Measurements from ENCODE around the gene VTCN1.
"Not testable (repeated sequence)": the region's sequence is repeated elsewhere in the genome, so short reads cannot be mapped to it uniquely, and the experiment has no call there.

Gene VTCN1

DNA sequence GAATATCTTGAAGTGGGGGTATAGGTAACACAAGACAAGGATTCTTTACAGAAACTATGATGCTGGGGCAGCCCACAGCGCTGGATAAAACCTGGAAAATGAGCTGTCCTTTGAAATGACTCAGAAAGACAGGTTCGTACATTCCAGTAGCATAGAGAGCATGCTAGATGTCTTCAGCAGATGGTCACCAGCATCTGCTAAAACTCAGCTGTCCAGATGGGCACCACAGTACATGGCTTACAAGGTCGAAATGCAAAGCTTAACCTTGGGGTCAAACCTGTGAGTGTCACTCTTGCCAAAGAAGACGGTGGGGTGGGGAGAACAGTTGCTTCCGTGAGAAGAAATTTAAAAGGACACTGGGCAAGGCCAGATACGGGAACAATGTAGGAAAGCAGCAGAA is 47.9 kb downstream of the VTCN1 start:
- no peak for DNase-seq

DNA sequence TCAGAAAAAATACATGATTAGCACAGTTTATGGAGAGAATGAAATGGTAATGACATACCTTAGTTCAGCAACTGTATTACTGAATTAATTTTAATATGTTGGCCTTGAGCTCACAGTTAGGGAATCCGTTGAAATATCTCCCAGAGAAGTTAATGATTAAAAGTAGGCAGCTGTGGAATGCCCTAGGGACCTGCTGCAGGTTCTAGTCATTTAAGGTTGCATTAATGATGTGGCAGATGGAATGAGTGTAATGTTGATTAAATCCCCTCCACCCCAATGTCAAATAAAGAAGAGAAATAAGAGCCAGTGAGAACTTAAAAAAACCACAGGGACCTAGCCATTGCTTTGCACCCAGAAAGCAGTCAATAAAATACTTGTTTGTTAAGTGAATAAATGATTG is 48.8 kb downstream of the VTCN1 start:
- no peak for DNase-seq

DNA sequence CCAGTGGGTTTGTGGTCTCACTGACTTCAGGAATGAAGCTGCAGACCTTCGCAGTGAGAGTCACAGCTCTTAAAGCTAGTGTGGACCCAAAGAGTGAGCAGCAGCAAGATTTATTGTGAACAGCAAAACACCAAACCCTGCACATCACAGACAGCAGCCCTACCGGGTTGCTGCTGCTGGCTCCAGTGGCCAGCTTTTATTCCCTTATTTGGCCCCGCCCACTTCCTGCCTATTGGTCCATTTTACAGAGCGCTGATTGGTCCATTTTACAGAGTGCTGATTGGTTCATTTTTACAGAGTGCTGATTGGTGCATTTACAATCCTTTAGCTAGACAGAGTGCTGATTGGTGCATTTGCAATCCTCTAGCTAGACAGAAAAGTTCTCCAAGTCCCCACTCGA is 59.4 kb downstream of the VTCN1 start:
- not testable (repeated sequence) for DNase-seq

DNA sequence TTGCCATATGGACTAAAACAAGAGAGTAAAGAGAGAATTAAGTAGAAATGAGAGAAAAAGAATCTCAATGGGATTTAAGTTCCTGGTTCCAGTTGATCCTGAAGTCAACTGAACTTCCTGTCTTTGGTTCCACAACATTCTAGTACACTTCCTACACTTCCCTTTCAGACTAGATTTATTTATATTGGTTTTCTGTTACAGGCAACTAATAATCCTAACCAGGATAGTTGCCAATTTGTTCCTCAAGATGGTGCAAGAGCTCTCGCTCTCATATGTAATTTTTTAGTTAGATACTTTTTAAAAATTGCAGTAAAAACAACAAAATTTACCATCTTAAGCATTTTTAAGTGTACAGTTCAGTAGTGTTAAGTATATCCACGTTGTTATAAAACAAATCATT is 60.4 kb downstream of the VTCN1 start:
- DNase-seq = no peak

DNA sequence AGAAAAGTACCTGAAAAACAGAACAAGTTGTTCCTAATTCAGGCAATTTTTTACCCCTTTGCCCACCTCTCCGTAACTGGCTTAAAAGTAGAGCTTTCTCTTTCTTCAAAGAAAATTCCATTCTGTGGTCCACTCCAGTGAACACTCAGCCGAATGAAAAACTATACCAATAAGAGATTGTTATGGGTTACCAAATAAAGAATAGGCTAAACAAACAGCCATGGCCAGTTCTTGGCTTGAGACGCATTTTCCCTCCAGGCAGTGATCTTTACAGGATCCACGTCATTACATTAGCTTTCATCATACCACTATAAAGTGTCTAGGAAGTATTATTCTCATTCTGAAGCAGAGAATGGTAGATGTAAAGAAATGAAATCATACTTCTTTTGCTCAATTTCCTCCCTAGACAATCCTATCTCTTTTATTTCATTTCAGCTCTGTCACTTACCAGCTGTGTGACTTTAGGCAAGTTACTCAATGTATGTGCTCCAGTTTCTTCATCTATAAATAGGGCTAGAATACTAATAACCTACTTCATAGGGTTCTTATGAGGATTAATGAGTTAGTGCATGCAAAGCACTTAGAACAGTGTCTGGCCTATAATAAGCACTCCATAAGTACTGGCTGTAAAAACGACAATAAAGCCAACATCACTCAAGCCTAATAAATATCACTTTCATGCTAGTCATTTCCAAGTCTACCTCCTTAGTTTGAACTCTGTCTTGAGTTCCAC is 62.7 kb downstream of the VTCN1 start:
- DNase-seq = peak; percentile 56

DNA sequence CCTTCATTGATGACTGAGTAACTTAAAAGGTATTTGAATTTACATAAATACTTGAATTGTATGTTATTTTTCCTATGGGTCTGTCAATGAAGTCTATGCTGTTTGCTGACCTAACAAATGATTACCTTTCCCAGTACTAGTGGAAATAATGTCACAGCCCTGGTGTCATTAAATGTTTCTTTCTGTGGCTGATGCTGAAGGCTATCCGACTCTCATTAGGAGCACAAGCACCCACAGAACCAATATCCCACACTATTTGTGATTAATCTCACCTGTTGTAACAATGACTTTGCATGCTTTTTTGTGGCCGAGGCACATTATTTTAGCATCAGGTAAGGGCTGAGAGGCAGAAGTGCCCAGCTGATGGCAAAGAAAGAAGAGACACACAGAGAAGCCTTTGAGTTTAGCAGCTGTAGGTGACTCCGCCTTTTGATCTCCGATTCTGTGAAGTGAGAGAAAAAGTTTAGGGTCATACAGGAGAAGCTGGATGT is 63.3 kb downstream of the VTCN1 start:
- no peak for DNase-seq

DNA sequence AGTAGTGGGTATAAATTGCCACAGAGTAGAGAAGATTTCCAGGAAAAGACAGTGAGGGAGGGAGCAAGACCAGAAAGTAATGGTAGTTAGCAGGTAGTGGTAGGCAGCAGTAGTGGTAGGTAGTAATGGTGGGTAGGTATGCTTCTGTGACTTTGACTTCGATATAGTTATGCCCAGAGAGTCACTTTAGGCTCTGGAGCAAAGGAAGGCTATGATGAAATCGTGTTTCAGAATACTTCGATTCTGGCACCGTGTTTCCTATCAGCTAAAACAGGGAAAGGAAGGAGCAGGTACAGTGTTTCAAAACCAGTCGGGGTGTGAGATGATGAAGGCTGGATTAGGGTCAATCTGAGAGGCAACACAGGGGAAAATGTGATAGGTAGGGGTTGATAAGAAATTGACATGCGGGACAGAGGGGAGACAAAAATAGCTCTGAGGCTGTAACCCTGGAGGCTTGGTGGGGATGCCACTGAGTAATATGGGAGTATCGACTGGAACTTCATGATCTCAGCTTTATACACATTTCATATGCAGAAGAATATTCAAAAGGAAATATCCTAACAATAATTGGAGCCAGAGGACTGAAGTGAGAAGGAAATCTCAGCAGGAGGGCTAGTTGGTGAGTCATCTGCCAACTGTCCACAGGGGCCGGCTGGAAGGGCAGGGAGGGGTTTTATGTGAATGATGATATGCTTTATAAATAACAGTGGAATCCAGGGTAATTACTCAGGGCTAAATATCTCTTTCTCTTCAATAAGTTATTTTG is 64.0 kb downstream of the VTCN1 start:
- no peak for DNase-seq

DNA sequence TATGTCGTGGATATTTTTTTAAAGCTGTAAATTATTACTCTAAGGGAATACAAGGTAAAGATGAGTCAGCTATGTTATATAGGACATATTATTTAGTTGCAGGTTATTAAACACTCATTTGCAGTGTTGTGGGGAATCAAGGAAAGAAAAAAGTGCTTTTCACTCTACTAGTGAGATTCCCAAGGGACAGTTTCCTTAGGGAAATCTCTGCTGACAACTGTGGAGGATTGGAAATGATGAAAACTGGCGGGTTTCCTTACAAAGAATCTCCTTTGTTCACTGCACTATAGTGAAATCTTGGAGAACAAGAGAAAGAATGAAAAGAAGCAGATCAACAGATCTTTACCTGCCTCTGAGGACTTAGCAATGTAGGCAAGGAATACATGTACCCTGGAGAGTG is 64.7 kb downstream of the VTCN1 start:
- no peak for DNase-seq

DNA sequence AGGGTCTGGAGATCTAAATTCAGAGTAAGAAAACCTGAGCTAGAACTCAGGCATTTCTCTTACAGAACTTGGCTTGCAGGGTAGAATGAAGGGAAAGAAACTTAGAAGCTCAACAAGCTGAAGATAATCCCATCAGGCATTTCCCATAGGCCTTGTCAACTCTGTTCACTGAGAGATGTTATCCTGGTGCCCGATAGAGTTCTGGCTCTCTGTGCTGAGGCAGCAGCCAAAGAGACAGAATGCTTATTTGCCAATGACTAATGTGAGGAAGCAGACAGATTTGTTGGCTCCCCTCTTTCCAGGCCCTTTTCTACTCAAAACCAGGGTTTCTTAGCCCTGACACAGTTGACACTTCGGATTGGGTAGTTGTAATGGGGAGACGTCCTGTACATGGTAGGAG is 66.9 kb downstream of the VTCN1 start:
- DNase-seq = no peak

DNA sequence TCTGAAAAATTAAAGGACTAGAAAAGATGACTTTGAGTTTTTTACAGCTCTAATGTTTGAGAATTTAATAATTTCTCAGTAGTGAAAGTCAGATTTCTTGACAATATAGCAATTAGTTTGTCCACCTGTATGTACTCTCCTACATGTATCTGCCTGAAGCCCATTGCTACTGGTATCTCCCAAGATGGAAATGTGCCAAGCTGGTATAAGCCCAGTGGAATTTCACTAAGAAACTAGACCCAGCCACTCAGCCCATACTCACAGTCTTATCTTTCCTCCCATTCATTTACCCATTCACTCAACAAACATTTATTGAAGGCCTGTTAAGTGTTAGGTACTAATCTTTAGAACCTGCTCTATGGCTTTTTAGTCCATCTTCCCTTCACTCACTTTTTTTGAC is 67.6 kb downstream of the VTCN1 start:
- no peak for DNase-seq

DNA sequence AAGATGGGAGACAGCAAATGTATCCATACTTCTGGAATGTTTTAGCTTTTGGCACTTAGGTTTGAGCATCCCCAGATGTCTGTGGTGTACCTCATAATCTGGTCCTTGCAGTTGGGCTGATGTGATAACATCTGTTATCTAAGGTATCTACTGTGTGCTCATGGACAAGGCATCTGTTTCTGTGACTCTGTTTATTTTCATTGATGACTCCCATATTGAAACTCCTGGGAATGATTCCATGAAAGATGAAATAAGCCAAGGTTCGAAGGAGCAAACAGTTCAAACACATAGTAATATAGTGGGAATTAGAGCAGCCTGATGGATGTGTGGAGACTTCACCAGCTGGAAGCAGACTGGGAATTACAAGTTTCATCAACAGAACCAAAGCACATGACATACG is 68.5 kb downstream of the VTCN1 start:
- DNase-seq = no peak

DNA sequence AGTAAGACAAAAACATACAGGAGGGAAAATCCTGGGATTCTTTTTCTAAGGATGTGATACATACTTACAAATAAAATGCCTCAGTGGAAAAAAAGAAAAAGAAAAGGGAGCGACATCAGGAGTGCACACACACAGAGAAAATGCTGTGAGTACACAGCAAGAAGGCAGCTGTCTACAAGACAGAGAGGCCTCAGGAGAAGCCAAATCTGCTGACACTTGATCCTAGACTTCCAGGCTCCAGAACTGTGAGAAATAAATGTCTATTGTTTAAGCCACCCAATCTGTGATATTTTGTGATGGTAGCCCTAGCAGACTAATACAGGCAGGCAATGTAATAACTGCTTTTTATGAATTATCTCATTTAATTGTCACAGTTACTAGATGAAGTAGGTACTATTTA is 72.2 kb downstream of the VTCN1 start:
- no peak for DNase-seq

DNA sequence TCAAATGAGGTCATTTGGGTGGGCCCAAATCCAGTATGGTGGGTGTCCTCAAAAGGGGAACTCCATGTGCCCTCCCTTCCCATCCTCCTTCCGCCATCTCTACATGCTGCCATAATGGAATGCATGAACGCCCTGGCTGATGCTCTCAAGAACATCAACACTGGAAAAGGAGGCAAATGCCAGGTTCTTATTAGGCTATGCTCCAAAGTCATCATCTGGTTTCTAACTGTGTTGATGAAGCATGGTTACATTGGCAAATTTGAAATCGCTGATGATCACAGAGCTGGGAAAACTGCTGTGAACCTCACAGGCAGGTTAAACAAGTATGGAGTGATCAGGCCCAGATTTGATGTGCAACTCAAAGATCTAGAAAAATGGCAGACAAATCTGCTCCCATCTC is 72.6 kb downstream of the VTCN1 start:
- DNase-seq = no peak

DNA sequence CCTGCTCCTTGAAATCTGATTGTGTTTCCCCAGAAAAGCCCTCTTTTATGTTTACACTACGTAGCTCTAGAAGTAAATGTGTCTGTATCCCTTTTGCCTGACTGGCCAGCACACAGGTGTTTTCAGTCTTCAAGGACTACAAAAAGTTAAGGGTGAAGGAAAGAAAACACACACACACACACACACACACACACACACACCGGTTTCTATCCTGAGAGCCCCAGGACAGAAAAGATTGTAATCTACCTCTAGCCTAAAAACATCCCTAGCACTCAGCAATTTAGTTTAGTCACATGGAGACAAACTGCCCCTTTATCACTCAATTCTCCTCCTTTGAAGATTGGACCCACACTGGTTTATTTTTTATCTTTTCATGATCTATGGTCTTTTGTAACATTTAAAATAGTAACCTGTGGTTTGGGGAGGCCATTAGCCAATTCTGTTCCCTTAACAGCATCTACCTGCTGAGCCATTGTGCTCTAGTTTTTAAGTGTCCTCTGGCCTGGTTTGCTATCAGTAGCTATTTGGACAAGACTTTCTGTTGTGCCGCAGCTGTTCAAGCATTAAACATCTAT is 73.4 kb downstream of the VTCN1 start:
- no peak for DNase-seq

DNA sequence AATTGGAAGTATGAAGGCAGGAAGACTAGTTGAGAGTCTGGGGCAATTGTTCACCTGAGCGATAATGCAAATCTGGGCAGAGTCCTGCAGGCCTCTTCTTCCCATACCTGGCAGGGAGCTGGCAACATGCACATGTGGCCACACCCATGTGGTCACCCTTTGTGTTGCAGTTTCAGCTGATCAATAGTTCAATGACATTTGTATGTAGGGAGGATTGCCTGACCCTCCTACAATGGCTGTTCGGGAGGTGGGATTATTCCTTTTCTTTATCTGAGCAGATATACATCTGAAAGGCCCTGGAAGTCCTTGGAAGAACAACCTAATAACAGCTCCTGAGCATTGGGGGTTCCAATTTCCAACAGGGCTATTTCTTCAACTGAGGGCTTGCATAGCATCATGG is 74.0 kb downstream of the VTCN1 start:
- no peak for DNase-seq

DNA sequence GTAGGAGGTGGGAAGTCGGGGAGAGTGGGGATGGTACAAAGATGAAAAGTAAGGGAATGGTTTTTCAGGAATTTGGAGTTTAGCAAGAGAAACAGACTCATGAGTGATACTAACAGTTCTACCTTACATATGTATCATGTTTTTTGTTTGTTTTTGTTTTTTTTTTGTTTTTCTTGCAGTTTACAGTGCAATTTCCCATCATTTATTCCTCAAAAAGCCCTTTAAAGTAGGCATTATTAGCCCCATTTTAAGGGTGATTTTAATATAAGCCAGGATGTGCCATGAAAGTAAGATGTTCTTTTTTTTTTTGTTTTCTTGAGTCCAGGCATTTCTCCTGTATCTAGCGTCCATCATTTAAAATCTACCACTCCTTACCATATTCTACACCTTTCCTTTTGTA is 75.4 kb downstream of the VTCN1 start:
- no peak for DNase-seq

DNA sequence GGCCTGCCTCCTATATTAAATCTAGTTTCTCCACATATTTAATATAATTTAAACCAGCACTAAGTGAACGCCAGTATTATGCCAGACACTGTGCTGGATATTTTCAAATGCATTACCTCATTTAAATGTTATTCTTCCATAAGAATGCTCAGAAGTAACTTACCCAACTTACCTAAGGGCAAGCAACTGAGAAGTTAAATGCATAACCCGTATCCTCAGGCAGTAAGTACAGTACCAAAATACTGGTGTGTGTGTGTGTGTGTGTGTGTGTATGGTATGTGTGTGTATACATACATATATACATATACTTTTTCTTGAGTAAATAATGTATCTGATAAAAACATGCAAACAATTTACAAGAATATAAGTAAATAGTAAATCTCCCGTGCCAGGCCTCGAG is 80.2 kb downstream of the VTCN1 start:
- no peak for DNase-seq

DNA sequence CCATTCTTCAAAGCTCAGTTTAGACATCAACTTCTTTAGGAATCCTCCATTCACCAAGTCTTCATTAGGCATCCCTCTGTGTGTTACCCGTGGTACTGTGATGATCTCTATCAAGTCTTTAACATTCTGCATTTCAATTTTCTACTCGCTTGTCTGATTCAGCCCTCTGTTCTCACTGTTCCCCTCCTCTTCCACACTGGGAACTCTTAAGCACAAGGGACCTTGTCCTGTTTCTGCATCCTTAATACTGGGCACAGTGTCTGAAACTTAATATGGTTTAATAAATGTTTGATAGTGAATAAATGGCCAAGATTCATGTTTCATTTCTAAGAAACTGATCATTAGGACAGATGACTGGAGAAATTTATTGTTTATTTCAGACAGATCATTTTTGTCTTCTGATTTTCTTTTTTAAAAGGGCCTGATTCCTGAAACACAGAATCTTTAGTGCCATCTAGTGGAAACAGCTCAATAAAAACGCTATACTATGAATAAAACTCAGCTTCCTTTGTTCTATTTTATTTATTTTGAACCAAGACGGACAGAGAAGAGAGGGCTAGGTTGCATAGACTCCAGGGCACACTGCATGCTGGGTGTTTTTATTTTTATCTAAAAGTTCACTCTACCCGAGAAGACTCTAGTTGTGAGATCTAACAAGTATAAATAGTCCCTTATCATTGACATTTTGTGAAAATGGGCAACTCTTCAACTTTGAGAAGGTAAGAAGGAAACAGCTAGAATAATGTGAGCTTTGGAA is 82.2 kb downstream of the VTCN1 start:
- DNase-seq = peak; percentile 4

DNA sequence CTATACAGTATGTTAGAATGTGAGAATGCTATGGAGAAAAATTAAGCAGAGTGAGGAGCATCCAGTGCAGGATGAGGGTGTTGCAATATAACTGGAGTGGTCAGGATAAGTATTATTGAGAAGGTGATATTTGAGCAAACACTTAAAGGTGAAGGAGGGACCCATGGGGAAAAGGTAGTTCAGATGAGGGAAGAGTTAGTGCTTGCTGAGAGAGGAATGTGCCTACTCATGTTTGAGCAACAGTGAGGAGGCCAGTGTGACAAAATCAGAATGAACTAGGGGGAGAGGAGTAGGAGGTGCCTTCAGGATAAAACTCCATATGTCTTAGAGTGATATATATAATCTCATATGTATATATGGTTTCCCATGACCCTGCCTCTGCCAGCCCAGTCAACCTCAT is 82.9 kb downstream of the VTCN1 start:
- DNase-seq = peak; percentile 54

DNA sequence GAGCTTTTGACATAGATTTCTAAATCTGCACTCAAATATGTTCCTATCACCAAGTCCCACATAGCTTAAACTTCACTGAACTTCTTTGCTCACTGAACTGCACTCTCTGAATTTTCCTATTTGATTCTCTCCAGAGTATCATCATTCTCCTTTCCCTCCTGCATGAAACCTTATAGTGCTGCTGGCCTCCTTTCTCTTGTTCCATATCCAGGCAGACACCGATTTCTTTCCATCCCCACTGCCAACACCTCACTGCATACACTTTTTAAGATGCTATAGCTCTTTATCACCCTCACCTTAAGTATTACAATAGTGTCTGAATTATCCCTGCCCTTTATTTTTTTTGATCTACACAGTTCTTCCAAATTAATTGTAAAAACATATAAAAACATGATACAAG is 86.1 kb downstream of the VTCN1 start:
- no peak for DNase-seq

DNA sequence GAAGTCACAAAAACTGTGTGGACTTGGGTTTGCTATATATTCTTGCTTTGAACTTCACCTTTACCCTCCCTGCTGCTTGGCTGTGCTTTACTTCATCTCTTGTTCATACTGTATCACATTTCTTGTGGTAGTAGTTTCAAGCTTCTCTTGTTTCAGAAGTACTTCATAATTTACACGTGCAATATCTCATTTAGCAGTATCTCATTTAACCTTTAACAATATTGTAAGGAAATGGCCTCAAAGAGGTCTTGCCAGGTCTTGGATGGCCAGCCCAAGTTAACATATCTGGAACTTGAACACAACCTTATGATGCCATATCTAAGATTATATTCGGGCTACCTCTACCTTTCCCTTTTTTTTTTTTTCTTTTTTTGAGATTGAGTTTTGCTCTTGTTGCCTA is 87.5 kb downstream of the VTCN1 start:
- no peak for DNase-seq

DNA sequence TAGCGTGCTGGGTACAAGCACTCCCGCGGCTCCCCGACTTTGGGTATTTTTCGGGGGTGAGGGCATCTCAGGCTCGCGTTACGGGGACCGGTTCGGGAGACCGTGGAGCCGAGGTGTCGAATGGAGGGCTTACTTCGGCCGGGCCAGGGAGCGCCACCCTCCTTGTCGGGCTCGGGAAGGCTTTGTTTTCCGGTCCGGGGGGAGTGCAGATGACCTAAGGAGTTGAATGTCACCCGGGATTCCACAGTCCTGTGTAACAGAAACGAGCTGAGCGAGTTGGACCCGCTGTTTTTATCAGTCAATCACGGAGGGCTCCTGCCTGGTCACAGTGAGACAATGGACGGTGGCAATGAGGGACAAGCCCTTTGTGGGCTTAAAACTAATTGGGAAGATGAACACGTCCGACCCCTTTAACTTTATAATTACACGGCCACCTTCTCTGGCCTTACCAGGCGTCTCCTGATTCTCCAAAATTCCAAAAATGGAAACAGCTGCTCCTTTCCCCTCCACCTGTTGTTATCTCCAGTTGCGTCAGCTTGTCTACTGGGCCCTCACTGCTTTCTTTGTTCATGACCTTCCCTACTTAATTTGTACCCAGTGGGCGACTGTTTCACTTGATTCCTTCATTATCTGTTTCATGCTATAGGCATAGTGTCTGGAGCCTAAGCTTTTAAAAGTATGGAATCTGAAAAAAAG is 88.2 kb downstream of the VTCN1 start:
- no peak for DNase-seq

Measured in DMS79 (cell line).